GM10847 (cell line): ENCODE measurements around the gene CDYL2.

Source experiments
- POLR2A ChIP-seq: IDR thresholded peaks from 2 replicates; pipeline ENCODE4 v1.6.1; 2011; ENCODE audit not compliant: insufficient read length; ENCODE audit errors: extremely low read depth

CDYL2 gene

GRCh38 chr16:80804526-80805383 lies at the start of gene CDYL2:
TSS of gene CDYL2 (minus strand) at chr16:80804598. CDS start at chr16:80804173, 425 bp downstream.
- no peak for TF ChIP-seq POLR2A

GRCh38 chr16:80852261-80852872 lies 48.0 kb upstream of the CDYL2 start:
- TF ChIP-seq POLR2A: no peak

- no peak for TF ChIP-seq POLR2A
Measured at GRCh38 chr16:80851831-80852230, 47.4 kb upstream of the CDYL2 start.

GRCh38 chr16:80850757-80851156 lies 46.4 kb upstream of the CDYL2 start:
- TF ChIP-seq POLR2A: no peak

GRCh38 chr16:80848862-80849261 lies 44.5 kb upstream of the CDYL2 start:
- TF ChIP-seq POLR2A: no peak

- no peak for TF ChIP-seq POLR2A
Measured at GRCh38 chr16:80846680-80847079, 42.3 kb upstream of the CDYL2 start.

GRCh38 chr16:80846275-80846674 lies 41.9 kb upstream of the CDYL2 start:
- TF ChIP-seq POLR2A: no peak

GRCh38 chr16:80844395-80844794 lies 40.0 kb upstream of the CDYL2 start:
- no peak for TF ChIP-seq POLR2A

- no peak for TF ChIP-seq POLR2A
Measured at GRCh38 chr16:80841231-80841630, 36.8 kb upstream of the CDYL2 start.

- TF ChIP-seq POLR2A: no peak
Measured at GRCh38 chr16:80837533-80838147, 33.2 kb upstream of the CDYL2 start.

- no peak for TF ChIP-seq POLR2A
Measured at GRCh38 chr16:80836846-80837245, 32.4 kb upstream of the CDYL2 start.

GRCh38 chr16:80836202-80836601 lies 31.8 kb upstream of the CDYL2 start:
- no peak for TF ChIP-seq POLR2A

- TF ChIP-seq POLR2A: no peak
Measured at GRCh38 chr16:80831039-80831438, 26.6 kb upstream of the CDYL2 start.

- no peak for TF ChIP-seq POLR2A
Measured at GRCh38 chr16:80828495-80828894, 24.1 kb upstream of the CDYL2 start.

GRCh38 chr16:80827007-80827406 lies 22.6 kb upstream of the CDYL2 start:
- TF ChIP-seq POLR2A: no peak

GRCh38 chr16:80825365-80825758 lies 21.0 kb upstream of the CDYL2 start:
- no peak for TF ChIP-seq POLR2A
